Posterior cingulate gyrus (tissue), 11 donors: ENCODE data around the gene WDR55.
"Not testable (repeated sequence)": the region's sequence is repeated elsewhere in the genome, so short reads cannot be mapped to it uniquely, and the experiment has no call there.

Experiments
- DNase-seq, 10 donors: peaks; one replicate each; pipeline versions ENCODE4 v3.0.0 to v3.0.0-alpha.2; 2020 to 2021; ENCODE audit warnings: mixed read lengths in 3 of 10
- intact Hi-C: fragments of 100-400 bp; cut with DNase I; formaldehyde crosslinking; loops from one replicate; pipeline ENCODE4 v1.15.1; 2023

The WDR55 gene

GRCh38 chr5:140700177-140701144 is 35.8 kb downstream of the WDR55 start, which contains the start of gene ZMAT2:
Gene ZMAT2, plus strand, starts transcription at chr5:140700447. Its CDS starts 14 bp downstream, at chr5:140700461.
- intact Hi-C loops: loop anchor here (1.0 kb wide), 1 partner anchor 9 kb away; the partner anchor contains the start of genes HARS1 and HARS2
- peak; percentile 95 to 99 (median 98) for DNase-seq

- DNase-seq: no peak
- intact Hi-C loops: no loop called here
Measured at GRCh38 chr5:140707812-140708211, 43.1 kb downstream of the WDR55 start.

- DNase-seq, intact Hi-C loops: not testable (repeated sequence)
Measured at GRCh38 chr5:140708787-140709186, 44.1 kb downstream of the WDR55 start.

- intact Hi-C loops: loop anchor here (10.0 kb wide), 1 partner anchor 346 kb away; the partner anchor contains the start of gene SLC4A9
- peak; percentile 40 to 96 (median 67) for DNase-seq
Measured at GRCh38 chr5:140710899-140711552, 46.3 kb downstream of the WDR55 start.

- intact Hi-C loops: loop anchor here (10.0 kb wide), 1 partner anchor 347 kb away; the partner anchor contains the start of gene SLC4A9
- DNase-seq: no peak
Measured at GRCh38 chr5:140711794-140712193, 47.1 kb downstream of the WDR55 start.

GRCh38 chr5:140713562-140714094 is 48.9 kb downstream of the WDR55 start:
- intact Hi-C loops: loop anchor here (10.0 kb wide), 1 partner anchor 349 kb away; the partner anchor contains the start of gene SLC4A9
- no peak for DNase-seq

GRCh38 chr5:140716238-140716637 is 51.5 kb downstream of the WDR55 start:
- DNase-seq: not testable (repeated sequence)
- intact Hi-C loops: loop anchor here (10.0 kb wide), 1 partner anchor 351 kb away; the partner anchor contains the start of gene SLC4A9

- DNase-seq: no peak
- intact Hi-C loops: loop anchor here (10.0 kb wide), 1 partner anchor 353 kb away; the partner anchor contains the start of gene SLC4A9
Measured at GRCh38 chr5:140718266-140718592, 53.5 kb downstream of the WDR55 start.

GRCh38 chr5:140720738-140721137 is 56.0 kb downstream of the WDR55 start:
- DNase-seq, intact Hi-C loops: not testable (repeated sequence)

- intact Hi-C loops, DNase-seq: not testable (repeated sequence)
Measured at GRCh38 chr5:140721395-140721794, 56.7 kb downstream of the WDR55 start.
